GM18517 (cell line): ENCODE measurements around the gene LSM11.

Experiments
- ATAC-seq: cut with Tn5 transposase; IDR thresholded peaks from one replicate; pipeline ENCODE4 v1.9.1; 2021; ENCODE audit warnings: mild to moderate bottlenecking, moderate library complexity; ENCODE audit not compliant: unreplicated experiment

LSM11 gene

GRCh38 chr5:157732596-157733262 lies 10.8 kb upstream of the LSM11 start:
- ATAC-seq, result no peak

DNA sequence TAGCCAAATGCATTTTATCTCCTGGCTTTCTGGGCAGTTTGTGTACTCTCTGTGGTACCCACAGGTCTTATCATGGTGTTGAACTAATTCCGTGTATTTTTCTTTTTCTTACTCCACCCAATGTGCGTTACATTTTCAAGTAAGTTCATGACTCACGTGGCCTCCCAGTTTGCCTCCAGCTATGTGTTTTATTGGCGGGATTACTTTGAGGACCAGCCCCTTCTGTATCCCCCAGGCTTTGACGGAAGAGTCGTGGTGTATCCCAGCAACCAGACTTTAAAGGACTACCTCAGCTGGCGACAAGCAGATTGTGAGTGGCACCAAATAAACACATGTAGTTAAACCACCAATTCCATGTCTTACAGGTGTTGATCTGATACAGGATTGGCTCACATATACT lies 9.1 kb upstream of the LSM11 start:
- no peak for ATAC-seq

- ATAC-seq, result no peak
These were observed 7.5 kb upstream of the LSM11 start for GRCh38 chr5:157735991-157736390.

DNA sequence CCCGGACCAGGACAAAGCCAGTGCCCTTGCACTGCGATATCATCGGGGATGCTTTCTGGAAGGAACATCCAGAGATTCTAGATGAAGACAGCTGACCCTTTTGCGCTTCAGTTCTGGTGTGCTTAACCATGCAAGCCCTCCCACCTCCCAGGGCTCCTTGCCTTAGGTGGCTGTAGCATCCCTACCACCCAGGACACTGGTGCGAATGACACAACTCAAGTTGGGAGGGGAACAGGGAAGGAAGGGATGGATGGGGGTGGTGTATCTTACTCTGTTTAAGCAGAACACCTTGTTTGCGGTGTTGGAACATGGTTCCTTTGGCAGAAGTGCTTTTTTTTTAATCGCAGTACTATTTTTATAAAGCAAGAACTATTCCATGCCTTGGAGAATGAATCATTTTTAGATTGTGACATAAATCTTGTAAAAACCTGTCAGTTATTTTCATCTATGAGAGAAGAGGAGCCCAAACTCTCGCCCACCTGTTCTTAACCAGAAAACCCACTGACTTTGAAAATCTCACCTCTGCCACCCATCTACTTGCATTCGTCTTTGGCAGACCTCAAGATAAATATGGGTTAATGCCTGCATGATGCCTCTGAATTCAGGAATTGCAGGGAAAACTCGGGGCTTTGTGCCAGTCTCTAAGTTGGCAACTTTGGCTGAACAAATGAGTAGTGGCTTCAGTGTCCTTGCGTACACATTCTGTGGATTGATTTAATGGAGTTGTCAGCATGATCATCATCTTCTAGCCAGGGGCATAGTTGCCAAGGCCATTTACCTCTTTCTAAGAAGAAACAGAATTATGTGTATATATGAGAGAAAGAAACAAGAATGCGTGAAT lies 3.9 kb upstream of the LSM11 start:
- ATAC-seq, result no peak

- no peak for ATAC-seq
These were observed 3.3 kb upstream of the LSM11 start for GRCh38 chr5:157740229-157740610.

GRCh38 chr5:157741131-157741530 lies 2.4 kb upstream of the LSM11 start:
- ATAC-seq, result no peak

- peak; percentile 10 for ATAC-seq
These were observed 819 bp downstream of the LSM11 start for GRCh38 chr5:157744051-157745011.

GRCh38 chr5:157745041-157745456 lies 1.5 kb downstream of the LSM11 start:
- ATAC-seq, result no peak

DNA sequence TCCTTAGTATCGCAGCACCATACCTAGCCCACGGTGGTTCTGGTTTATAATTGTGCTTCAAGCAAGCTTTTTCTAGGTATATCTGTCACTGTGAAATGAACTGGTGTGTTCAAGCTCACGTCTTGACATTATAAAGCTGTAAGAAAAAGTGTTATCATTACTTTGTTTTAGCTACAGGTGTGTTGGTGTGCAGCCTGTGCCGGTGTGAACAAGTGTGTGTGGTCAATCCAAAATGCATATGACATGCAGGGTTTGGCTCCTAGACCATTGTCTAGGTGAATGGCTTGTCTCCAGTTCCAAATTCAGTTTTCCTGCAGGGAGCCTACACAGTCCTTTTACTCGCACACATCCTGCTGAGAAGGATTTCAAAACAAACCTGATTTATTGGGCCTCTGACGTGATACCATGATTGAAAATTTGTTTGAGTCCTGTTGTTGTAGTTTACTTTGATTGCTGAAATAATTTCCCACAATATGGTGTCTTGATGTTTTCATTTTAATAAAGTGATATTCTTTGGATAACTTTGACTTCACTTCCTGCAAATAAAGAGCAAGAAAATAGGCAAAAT lies 3.7 kb downstream of the LSM11 start:
- no peak for ATAC-seq

DNA sequence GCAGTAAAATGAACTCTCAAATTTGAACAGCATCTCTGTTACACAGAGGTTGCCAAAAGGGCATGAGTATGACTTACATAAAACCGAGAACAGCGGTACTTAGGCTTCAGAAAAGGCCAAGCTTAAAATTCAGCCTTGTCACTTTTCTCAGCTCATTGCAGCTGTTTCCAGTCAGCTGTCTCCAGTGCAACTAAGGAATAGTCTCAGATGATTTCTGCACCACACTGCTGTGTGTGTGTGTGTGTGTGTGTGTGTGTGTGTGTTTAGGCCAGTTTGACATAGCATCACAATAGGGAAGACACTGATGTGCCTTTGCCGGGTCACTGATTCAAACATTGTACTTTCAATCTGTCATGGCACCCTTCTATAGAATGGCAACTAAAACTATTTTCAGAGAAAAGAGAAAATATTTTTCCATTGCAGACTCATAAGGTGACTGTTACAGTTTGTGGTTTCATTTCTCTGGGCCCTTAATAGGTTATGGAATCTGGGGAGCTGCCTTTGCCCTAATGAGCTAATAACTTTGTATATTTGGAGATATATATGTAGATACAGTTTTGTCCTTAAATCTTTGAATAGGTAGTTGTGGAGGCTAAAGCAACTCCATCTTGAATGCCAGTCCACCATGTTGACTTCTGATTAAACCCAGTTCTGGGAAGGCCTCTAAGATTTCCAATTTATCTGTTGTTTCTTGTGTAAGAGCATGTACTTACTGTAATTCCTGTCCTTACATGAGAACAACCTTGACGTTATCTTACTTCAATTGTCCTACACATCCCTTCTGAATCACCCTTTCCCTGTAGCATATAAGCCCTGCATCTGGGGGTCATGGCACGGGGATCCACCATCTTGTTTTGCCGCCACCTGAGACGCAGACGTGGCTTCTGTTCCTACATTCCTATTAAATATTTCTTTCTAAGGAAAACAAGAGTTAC lies 4.5 kb downstream of the LSM11 start:
- ATAC-seq, result no peak

DNA sequence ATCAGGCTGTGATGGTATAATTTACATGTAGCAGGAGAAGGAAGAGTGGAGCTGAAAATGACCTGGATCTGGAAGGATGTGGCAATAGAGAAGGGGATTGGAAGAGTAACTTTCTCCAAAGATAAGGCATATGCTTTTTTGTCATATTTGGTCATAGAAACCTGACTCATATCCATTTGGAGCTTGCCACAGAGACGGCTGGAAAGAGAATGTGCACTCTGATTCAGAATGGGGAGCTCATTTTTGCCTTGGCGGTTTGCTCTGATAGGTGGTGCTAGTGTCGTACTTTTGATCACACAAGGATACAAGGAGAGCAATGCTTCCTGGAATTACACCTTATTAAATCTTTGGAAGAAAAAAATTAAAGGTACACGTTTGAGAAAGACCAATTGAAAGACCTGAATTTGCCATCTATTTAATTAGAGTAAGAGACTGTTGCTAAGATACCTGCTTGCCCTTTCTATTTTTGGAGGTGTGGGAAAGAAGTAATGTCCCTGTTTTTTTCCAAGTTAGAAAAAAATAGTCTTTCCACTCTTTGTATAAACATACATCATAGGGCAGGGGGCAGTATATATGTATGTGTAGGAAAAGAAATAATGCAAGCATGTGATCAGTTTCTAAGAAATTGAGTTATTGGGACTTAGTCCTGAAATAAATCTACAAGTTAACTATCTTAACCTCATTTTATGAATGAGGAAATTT lies 5.4 kb downstream of the LSM11 start:
- ATAC-seq, result no peak

- ATAC-seq, result no peak
These were observed 5.9 kb downstream of the LSM11 start for GRCh38 chr5:157749462-157749799.

DNA sequence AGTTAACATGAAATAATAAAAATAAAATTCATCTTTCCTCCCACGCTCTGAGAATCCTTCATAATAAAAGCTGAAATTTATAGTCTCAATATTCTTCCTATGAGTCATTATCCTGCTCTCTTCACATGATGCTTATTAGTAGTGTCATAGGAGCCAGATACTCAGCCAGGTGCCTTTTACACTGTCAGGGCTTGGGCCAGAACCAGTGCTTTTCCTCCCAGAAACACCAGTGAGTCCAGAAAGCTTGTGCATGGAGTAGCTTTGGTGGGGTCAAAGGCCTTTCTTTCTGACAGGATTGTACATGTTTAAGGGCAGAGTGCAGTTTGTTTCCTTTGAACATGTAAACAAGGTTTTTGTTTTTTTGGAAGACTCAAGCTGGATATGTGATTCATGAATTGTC lies 6.8 kb downstream of the LSM11 start:
- no peak for ATAC-seq

- no peak for ATAC-seq
These were observed 12.6 kb downstream of the LSM11 start for GRCh38 chr5:157756122-157756521.

DNA sequence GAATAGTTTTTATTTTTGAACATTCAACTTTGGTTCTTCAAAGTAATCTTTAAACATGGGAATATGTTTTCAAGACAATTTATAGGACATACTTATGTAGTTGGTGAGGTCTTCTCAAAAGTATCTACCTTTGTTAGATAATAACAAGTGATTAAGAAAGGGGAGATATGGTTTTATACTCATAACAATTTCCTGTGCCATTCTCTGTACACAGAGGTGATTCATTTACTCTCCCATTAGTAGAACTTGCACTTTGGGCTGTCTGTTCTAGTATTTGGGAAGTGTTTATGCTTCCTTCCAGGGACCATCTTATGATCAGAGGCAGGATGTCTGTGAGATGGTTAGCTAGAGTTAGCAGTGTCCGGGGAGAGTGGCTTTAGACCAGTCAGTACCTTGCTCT lies 15.2 kb downstream of the LSM11 start:
- no peak for ATAC-seq

- ATAC-seq, result peak; percentile 65
These were observed 18.4 kb downstream of the LSM11 start for GRCh38 chr5:157761690-157762621.

- no peak for ATAC-seq
These were observed 21.0 kb downstream of the LSM11 start for GRCh38 chr5:157764531-157764930.

DNA sequence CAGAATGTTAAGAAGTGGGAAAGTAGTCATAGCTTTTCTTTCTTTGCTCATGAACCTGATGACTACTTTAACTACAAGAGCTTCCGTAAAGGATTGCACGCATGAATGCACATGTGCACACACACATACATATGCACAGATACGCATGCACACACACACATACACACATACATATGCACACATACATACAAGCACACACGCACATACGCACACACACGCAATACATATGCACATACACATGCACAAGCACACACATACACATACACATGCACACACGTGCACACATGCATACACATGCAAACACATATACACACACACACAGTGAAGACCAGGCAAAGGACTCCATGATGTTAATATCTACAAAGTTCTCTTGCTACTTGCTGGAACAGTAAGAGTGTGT lies 22.9 kb downstream of the LSM11 start:
- ATAC-seq, result no peak
